ENCODE results near the gene LDB2. TPM values are rescaled to one million over a fixed set of nuclear protein-coding genes. Genes with fewer than 3 reads are reported as not detected.
A peak's percentile ranks its signal among the peaks of the same experiment; 100 is the strongest.

Gene LDB2
- total RNA-seq, 1 experiment from 2014 or later: 0.74 TPM

- DNase-seq (ENCODE audit: low read depth): peak; percentile 8
Measured at GRCh38 chr4:16843831-16844508, 54.5 kb downstream of the LDB2 start.

DNA sequence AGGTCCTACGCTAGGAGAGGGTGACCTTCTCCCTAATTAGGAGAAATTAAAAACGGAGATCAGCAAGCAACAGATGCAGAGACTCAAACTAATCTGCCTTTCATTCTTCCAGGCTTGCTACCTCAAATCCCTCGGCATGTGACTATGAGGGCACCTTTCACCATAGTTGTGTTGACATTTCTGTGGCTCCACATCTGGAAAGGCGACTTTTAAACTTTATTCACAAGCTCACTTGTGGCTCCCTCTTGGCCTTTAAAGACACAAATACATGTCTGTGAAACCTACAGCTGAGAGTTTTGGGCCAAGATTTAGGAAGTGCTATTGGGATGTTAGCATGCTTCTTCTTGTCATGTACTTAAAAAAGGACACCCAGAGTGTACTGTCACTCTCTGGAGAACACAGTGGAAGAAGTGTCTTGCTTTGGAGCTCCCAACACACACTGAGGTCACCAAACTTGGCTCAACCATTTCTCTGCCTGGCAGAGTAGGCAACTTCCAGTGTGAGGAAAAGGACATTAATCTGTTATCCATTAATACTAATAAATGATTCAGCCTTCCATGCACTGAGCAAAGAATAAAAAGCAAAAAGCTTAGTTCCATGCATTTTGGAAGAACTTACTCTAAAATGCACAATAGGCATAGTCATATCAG is 60.1 kb downstream of the LDB2 start:
- DNase-seq (ENCODE audit: low read depth): no peak

GRCh38 chr4:16837475-16837874 is 61.0 kb downstream of the LDB2 start:
- no peak for DNase-seq (ENCODE audit: low read depth)

GRCh38 chr4:16836324-16836723 is 62.1 kb downstream of the LDB2 start:
- DNase-seq (ENCODE audit: low read depth): no peak

- DNase-seq (ENCODE audit: low read depth): no peak
Measured at GRCh38 chr4:16835597-16836247, 62.7 kb downstream of the LDB2 start.

GRCh38 chr4:16834814-16835213 is 63.6 kb downstream of the LDB2 start:
- no peak for DNase-seq (ENCODE audit: low read depth)

DNA sequence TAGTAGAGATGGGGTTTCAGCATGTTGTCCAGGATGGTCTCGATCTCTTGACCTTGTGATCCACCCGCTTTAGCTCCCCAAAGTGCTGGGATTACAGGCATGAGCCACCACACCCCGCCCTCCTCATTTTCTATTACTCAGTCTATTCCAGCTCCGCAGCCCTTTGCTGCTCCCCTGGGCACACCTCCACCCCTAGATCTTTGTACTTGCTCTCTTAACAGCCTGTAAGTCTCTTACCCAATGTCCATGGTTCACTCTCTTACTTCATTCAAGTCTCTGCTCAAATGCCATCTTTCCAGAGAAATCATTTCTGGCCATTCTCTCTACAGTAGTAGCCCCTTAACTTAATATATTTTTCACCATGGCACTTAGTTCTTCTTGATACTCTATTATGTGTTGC is 64.7 kb downstream of the LDB2 start:
- no peak for DNase-seq (ENCODE audit: low read depth)

- DNase-seq (ENCODE audit: low read depth): no peak
Measured at GRCh38 chr4:16830081-16830480, 68.4 kb downstream of the LDB2 start.

DNA sequence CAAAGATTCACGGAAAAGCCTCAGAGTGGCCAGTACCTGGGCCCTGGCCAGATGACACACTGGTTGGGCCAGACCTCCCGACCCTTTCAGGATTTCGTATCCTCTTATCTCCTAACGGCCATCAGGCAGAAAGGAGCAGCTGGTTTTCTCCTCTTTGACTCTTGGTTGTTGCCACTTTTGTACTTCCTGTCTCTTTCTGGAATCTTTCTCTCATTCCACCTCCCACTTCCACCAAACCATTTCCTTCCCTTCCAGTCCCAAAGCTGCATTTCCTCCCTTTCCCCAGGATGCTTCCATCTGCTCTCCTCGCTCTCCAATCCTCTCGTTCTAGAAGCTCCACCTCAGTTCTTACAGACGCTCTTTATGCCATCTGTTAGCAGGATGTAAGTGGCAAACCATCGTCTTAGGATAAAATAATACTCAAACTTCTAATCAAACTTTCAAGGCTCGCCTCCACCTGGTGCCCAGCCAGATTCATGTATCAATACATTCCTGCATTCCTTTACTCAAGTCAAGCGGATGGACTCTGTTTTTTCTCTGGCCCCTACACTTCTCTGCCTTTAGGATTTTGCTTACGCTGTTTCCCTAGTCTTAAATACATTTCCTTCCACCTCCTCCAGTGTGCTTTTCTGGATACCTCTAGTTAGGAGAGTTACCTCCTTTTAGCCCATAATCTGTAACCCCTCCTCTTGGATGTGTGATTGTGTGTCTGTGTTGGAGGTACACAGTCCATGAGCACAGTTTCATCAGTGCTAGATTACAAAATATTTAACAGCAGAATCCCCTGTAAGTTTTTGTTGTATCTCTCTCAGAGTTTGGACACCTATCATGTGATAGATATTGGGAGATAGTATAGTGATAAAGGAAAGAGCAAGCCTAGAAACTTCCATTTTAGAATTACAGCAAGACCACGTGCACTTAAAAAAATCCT is 70.4 kb downstream of the LDB2 start:
- DNase-seq (ENCODE audit: low read depth): no peak

DNA sequence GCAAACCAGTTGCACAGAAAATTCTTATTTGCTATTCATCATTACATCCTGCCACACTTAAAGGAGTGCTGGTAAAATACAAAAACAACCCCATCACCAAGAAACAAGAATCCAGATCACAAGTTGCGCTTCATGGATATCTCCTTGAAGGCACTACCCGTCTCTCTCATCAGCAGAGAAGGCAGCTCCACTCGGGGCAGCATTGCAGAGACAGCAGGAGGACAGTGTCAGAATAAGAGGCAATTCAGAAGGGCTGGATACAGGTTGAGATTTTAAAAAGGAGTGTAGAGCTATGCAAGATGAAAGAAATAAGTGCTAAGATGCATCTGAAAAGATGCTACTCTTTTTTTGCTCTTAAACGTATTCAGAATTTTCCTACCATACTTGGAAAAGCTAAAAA is 71.4 kb downstream of the LDB2 start:
- DNase-seq (ENCODE audit: low read depth): no peak

DNA sequence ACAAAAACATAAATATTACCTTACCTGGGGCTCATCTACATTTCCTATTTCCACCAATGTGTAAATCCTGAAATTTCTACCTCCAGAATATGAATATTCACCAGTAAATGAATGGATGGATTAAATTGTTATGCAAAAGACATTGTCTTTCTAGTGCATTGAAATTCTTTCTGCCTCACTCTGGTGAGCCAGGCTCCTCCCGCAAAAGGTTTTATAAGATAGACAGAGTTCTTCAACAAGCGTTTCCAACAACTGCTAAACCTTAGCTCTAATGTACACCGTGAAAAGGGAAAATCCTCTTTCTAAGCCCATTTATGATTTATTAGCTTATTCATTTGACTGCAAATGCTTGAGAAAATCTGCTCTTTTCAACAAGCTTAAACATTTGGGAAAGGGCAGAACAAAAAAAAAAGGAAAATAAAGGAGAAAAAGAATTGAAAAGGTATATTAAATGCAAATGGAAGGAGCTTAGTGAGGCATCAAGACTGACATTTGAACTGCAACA is 72.0 kb downstream of the LDB2 start:
- DNase-seq (ENCODE audit: low read depth): no peak

- DNase-seq (ENCODE audit: low read depth): no peak
Measured at GRCh38 chr4:16824278-16824806, 74.1 kb downstream of the LDB2 start.

DNA sequence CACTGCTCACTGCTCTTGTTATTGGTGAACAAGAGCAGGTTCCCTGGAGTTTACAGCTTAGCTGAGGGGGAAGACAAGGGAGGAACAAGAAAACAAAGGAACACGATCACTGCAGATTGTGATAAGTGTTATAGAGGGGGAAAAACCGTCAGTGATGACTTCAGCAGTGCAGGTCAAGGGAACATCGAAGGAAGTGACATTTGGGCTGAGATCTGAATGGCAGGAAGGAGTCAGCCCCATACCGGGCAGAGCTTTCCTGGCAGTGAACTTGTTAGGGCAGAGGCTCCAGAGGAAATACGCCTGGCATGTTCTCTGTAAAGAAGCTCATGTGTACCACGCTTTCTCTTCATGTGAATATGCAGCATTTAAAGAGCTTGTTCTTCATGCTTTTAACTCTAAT is 78.1 kb downstream of the LDB2 start:
- DNase-seq (ENCODE audit: low read depth): no peak

GRCh38 chr4:16819652-16820051 is 78.8 kb downstream of the LDB2 start:
- DNase-seq (ENCODE audit: low read depth): no peak

DNA sequence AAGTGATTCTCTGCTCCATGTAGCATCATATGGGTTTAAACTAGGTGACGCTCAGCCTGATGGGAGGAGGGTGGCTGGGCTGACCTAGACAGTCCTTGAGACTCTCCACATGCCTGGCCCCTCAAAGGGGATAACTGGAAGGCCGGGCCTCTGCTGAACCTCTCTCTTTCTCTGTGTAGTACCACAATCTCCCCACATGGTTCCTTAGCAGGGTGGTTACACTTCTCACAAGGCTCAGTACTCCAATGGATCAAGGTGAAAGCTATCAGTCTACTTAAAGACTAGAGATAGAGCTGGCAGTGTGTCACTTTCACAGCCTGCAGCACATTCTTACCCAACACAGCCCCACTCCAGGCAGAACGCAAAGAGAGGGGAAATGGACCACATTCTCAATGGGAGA is 80.4 kb downstream of the LDB2 start:
- DNase-seq (ENCODE audit: low read depth): no peak

DNA sequence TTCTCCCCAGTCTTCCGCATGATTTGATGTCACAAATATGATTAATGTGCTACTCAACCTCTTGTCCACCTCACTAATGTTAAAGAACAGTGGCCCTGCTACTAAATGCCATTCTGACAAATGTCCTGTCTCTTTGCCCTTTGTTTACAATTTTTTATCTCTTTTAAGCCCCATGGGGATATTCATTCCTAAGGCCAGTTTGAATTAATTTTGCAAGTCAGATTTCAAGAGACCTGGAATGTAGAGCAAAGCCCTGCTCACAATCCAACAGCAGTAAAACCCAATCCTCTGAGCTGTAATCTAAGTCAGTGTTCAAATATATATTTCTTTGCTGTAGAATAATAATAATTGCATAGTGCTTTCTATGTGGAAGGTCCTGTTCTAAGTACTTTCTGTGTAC is 81.2 kb downstream of the LDB2 start:
- DNase-seq (ENCODE audit: low read depth): no peak

- DNase-seq (ENCODE audit: low read depth): no peak
Measured at GRCh38 chr4:16814361-16814760, 84.1 kb downstream of the LDB2 start.

DNA sequence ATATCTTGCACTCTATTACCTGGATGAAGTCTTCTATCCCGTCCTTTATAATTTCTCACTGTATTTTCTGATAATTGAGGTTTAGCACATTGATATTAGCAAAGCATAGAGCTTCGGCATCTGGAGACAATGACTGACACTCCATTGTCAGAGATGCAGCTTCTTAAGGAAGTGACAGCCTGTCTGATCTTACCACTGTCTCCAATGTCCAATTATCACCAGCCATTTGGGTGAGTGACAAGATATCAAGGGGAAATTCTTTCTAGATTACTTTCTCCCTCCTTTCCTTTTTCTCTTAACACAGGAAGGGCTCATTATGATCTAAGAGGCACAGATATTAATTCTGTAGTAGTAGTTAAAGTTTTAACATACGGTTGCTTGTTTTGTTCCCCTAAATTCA is 86.4 kb downstream of the LDB2 start:
- no peak for DNase-seq (ENCODE audit: low read depth)

GRCh38 chr4:16809943-16810342 is 88.5 kb downstream of the LDB2 start:
- DNase-seq (ENCODE audit: low read depth): no peak

- DNase-seq (ENCODE audit: low read depth): no peak
Measured at GRCh38 chr4:16809064-16809463, 89.4 kb downstream of the LDB2 start.

DNA sequence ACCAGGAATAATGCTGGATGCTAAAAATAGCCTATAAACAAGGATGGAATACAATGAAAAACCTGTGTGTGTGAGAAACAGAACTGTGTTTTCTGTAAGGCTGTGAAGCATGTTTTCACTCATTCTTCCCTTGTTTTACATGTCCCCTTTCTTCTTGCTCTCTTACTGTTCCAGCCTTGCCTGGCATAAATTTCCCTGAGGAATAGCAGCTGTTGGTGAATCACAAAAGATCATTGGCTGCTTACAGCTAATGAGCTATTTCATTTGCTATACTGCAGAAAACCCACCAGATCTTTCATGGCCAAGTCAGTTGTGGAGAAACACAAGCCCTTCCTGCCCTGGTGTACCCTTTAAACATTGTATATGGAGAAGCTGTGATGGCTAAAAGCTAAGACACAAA is 91.1 kb downstream of the LDB2 start:
- DNase-seq (ENCODE audit: low read depth): no peak

- DNase-seq (ENCODE audit: low read depth): no peak
Measured at GRCh38 chr4:16804581-16804980, 93.9 kb downstream of the LDB2 start.

All from Daoy (cell line).